HepG2 (cell line): Measurements from ENCODE around the gene CR1L.

Experiments used
- CEBPB ChIP-seq: IDR thresholded peaks from 2 replicates; pipeline ENCODE4 v1.6.1; 2011; ENCODE audit warnings: low read depth, low read length, improper control_type of control experiment, borderline replicate concordance
- NFKBIZ ChIP-seq: IDR thresholded peaks from 2 replicates; pipeline ENCODE4 v1.6.1; 2018; ENCODE audit warnings: missing genetic modification reagents, missing compliant biosample characterization
- POLR2A ChIP-seq, 2 experiments: IDR thresholded peaks; 2 replicates each; pipeline ENCODE4 v1.6.1; 2011; ENCODE audit warnings: low read depth in 2 of 2, low read length in 2 of 2, mild to moderate bottlenecking in 1 of 2, moderate library complexity in 1 of 2; ENCODE audit not compliant: insufficient read depth in 1 of 2
- SUZ12 ChIP-seq: fragments of 150-350 bp; IDR thresholded peaks from 2 replicates; pipeline ENCODE4 v1.6.1; 2014; ENCODE audit warnings: low read depth, low read length
- TF ChIP-seq, protein P1 (sequence below): sonication (generic); formaldehyde crosslinking; IDR thresholded peaks from 2 replicates; pipeline ENCODE4 v1.5.0; 2020; ENCODE audit warnings: mild to moderate bottlenecking, missing genetic modification reagents, moderate library complexity
- TF ChIP-seq, protein P2 (sequence below): sonication (generic); formaldehyde crosslinking; IDR thresholded peaks from 2 replicates; pipeline ENCODE4 v1.5.1; 2020; ENCODE audit warnings: mild to moderate bottlenecking, missing genetic modification reagents, borderline replicate concordance

- TF ChIP-seq POLR2A (IDR thresholded peaks at IDR 0.05; ENCODE audit: insufficient read depth in 1 of 2, low read depth in 2 of 2, low read length in 2 of 2) (no peak), SUZ12 (no peak), CEBPB (no peak), NFKBIZ (CRISPR knock-in tag) (no peak)
- TF ChIP-seq, protein P1, sequence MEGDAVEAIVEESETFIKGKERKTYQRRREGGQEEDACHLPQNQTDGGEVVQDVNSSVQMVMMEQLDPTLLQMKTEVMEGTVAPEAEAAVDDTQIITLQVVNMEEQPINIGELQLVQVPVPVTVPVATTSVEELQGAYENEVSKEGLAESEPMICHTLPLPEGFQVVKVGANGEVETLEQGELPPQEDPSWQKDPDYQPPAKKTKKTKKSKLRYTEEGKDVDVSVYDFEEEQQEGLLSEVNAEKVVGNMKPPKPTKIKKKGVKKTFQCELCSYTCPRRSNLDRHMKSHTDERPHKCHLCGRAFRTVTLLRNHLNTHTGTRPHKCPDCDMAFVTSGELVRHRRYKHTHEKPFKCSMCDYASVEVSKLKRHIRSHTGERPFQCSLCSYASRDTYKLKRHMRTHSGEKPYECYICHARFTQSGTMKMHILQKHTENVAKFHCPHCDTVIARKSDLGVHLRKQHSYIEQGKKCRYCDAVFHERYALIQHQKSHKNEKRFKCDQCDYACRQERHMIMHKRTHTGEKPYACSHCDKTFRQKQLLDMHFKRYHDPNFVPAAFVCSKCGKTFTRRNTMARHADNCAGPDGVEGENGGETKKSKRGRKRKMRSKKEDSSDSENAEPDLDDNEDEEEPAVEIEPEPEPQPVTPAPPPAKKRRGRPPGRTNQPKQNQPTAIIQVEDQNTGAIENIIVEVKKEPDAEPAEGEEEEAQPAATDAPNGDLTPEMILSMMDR (CRISPR knock-in tag): no peak
- TF ChIP-seq, protein P2, sequence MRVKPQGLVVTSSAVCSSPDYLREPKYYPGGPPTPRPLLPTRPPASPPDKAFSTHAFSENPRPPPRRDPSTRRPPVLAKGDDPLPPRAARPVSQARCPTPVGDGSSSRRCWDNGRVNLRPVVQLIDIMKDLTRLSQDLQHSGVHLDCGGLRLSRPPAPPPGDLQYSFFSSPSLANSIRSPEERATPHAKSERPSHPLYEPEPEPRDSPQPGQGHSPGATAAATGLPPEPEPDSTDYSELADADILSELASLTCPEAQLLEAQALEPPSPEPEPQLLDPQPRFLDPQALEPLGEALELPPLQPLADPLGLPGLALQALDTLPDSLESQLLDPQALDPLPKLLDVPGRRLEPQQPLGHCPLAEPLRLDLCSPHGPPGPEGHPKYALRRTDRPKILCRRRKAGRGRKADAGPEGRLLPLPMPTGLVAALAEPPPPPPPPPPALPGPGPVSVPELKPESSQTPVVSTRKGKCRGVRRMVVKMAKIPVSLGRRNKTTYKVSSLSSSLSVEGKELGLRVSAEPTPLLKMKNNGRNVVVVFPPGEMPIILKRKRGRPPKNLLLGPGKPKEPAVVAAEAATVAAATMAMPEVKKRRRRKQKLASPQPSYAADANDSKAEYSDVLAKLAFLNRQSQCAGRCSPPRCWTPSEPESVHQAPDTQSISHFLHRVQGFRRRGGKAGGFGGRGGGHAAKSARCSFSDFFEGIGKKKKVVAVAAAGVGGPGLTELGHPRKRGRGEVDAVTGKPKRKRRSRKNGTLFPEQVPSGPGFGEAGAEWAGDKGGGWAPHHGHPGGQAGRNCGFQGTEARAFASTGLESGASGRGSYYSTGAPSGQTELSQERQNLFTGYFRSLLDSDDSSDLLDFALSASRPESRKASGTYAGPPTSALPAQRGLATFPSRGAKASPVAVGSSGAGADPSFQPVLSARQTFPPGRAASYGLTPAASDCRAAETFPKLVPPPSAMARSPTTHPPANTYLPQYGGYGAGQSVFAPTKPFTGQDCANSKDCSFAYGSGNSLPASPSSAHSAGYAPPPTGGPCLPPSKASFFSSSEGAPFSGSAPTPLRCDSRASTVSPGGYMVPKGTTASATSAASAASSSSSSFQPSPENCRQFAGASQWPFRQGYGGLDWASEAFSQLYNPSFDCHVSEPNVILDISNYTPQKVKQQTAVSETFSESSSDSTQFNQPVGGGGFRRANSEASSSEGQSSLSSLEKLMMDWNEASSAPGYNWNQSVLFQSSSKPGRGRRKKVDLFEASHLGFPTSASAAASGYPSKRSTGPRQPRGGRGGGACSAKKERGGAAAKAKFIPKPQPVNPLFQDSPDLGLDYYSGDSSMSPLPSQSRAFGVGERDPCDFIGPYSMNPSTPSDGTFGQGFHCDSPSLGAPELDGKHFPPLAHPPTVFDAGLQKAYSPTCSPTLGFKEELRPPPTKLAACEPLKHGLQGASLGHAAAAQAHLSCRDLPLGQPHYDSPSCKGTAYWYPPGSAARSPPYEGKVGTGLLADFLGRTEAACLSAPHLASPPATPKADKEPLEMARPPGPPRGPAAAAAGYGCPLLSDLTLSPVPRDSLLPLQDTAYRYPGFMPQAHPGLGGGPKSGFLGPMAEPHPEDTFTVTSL (CRISPR knock-in tag): no peak
Measured at GRCh38 chr1:207673399-207673798, 28.5 kb downstream of the CR1L start.
